HL-60/S4 treated with phorbol 12-myristate 13-acetate at 8.2 ng/mL for 4 days and 3 days (cell line): ENCODE measurements around the gene NPIPA8.
"Not testable (repeated sequence)": the region's sequence is repeated elsewhere in the genome, so short reads cannot be mapped to it uniquely, and the experiment has no call there.

Source experiments
- in situ Hi-C: fragments of 300-500 bp; cut with MboI; formaldehyde crosslinking; loops from 2 replicates; pipeline ENCODE4 v1.15.0; 2022; ENCODE audit warnings: low sequenced_read_pairs

Gene NPIPA8

GRCh38 chr16:18280319-18280718, 56.2 kb downstream of the NPIPA8 start:
- in situ Hi-C loops, result not testable (repeated sequence)

DNA sequence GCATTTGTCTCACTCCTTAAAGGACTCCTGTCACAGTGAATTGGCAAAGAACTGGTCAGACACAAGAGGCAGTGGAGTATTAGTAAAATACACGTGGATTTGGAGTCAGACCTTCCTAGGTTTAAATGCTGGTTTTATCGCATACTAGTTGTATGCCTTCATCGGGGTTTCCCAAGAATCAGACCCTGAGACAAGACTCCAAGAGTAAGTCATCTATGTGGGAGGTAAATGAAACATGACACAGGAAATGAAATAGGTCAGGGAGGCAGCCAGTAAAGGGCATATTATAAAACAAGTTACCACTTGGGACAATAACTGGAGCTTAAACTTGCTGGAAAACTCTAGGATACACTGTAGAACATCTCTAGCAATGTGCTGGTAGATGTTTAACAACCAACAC, 59.8 kb downstream of the NPIPA8 start:
- in situ Hi-C loops, result not testable (repeated sequence)

GRCh38 chr16:18270171-18270570, 66.4 kb downstream of the NPIPA8 start:
- in situ Hi-C loops, result not testable (repeated sequence)
